ENCODE results near the gene CFAP410. TPM values are rescaled to one million over a fixed set of nuclear protein-coding genes. Genes with fewer than 3 reads are reported as not detected.

CFAP410 gene
- total RNA-seq = 10 to 100 TPM; 12.5 to 19.0 (median 16.7) TPM

- Histone ChIP-seq H3K4me1 (replicated peaks in 1 of 2) (peaks cover 11 to 19% of the 10 kb centered on the region in 2 donors), H3K4me3 (peak within 1 kb of the TSS; percentile 49 to 64 (median 54)), H3K27ac (peak within 1 kb of the TSS; percentile 100)
- in situ Hi-C loops (cut with MboI; ENCODE audit: low pct_unique_long_range_greater_than_20kb in 2 of 9, low sequenced_read_pairs in 9 of 9, unreplicated experiment in 9 of 9) = loop anchor here in 1 of 9 experiments (25.0 kb wide), 1 partner anchor 448 kb away; no protein-coding TSS in a partner anchor
- peak; percentile 83 to 92 (median 86) for ATAC-seq (replicated peaks in 6 of 8)
- WGBS, 10 experiments = 0 to 13% (median 2%) methylated on average over 1 to 12 of the region's 90 CpGs; no CpG with 5 or more reads in 2 of the 10 experiments
Measured at GRCh38 chr21:44338971-44339910, at the start of gene CFAP410. TSS of gene CFAP410 (minus strand) at chr21:44339390. CDS start at chr21:44339194, 196 bp downstream.

GRCh38 chr21:44384968-44385367 is 45.8 kb upstream of the CFAP410 start:
- Histone ChIP-seq H3K4me1 (replicated peaks in 1 of 2) (peaks cover 0 to 3% of the 10 kb centered on the region in 2 donors), H3K27ac (no peak overlapping the region), H3K4me3 (no peak overlapping the region)
- no peak for ATAC-seq (replicated peaks in 6 of 8)
- in situ Hi-C loops (cut with MboI; ENCODE audit: low pct_unique_long_range_greater_than_20kb in 2 of 9, low sequenced_read_pairs in 9 of 9, unreplicated experiment in 9 of 9) = no loop called here
- WGBS, 10 experiments = 10 to 47% (median 27%) methylated on average over 1 to 2 of the region's 2 CpGs; no CpG with 5 or more reads in 1 of the 10 experiments

GRCh38 chr21:44383216-44383615 is 44.0 kb upstream of the CFAP410 start:
- in situ Hi-C loops (cut with MboI; ENCODE audit: low pct_unique_long_range_greater_than_20kb in 2 of 9, low sequenced_read_pairs in 9 of 9, unreplicated experiment in 9 of 9) = no loop called here
- Histone ChIP-seq H3K4me3 (no peak overlapping the region), H3K4me1 (replicated peaks in 1 of 2) (peaks cover 0 to 3% of the 10 kb centered on the region in 2 donors), H3K27ac (no peak overlapping the region)
- no peak for ATAC-seq (replicated peaks in 6 of 8)
- WGBS, 10 experiments = 0 to 67% (median 42%) methylated on average over 1 to 4 of the region's 4 CpGs; no CpG with 5 or more reads in 1 of the 10 experiments

DNA sequence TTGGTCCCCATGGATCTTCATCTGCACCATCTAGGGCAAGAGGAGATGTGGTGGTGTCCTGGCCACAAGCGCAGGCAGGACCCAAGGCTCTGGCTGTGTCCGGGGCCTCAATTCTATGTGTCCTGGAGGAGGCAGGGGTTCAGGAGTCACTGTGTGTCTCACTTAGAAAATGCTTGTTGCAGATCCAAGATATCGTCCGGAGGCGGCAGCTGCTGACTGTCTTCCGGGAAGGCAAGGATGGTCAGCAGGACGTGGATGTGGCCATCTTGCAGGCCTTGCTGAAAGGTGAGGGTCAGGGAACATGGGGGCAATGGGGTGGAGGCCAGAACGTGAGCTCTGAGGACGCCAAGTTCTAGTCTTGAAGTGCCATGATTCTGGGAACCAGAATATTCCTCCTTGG is 43.3 kb upstream of the CFAP410 start:
- 59 to 93% (median 71%) methylated on average over 3 to 6 of the region's 9 CpGs; no CpG with 5 or more reads in 6 of the 10 experiments for WGBS, 10 experiments
- in situ Hi-C loops (cut with MboI; ENCODE audit: low pct_unique_long_range_greater_than_20kb in 2 of 9, low sequenced_read_pairs in 9 of 9, unreplicated experiment in 9 of 9) = no loop called here
- Histone ChIP-seq H3K27ac (no peak overlapping the region), H3K4me3 (no peak overlapping the region), H3K4me1 (replicated peaks in 1 of 2) (peaks cover 0 to 3% of the 10 kb centered on the region in 2 donors)
- ATAC-seq (replicated peaks in 6 of 8) = no peak

DNA sequence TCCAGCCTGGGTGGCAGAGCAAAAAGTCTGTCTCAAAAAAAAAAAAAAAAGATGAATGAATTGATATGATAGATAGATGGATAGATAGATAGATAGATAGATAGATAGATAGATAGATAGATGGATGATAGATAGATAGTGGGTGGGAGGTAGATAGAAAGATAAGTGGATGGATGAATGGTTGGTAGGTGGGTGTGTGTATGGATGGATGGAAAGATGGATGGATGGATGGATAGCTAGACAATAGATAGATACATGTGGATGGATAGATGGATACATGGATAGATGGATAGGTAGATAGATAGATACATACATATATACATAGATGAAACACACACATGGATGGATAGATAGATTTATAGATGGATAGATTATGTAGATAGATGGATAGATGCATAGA is 42.7 kb upstream of the CFAP410 start:
- no peak for ATAC-seq (replicated peaks in 6 of 8)
- no peak overlapping the region for H3K4me3 ChIP-seq
- in situ Hi-C loops (cut with MboI; ENCODE audit: low pct_unique_long_range_greater_than_20kb in 2 of 9, low sequenced_read_pairs in 9 of 9, unreplicated experiment in 9 of 9) = no loop called here

DNA sequence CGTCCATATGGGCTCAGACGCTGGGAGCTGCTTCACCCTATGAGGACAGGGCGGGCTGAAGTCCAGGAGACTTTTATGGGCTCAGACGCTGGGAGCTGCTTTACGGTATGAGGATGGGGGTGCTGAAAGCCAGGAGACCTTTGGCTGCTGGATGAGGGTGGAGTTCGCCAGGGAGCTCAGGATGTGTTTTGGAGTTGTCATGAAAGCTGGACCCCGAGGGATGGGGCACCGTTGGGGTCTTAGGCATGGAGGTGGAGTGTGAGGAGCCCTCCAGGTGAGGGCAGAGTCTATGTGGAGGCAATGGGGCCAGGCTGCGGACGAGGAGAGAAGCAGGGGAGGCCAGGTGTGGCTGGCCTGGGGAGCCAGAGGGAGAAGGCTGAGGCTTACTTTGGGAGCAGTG is 41.7 kb upstream of the CFAP410 start:
- in situ Hi-C loops (cut with MboI; ENCODE audit: low pct_unique_long_range_greater_than_20kb in 2 of 9, low sequenced_read_pairs in 9 of 9, unreplicated experiment in 9 of 9) = no loop called here
- H3K4me3 ChIP-seq = no peak overlapping the region
- ATAC-seq (replicated peaks in 6 of 8) = no peak
- peak overlapping the region in 1 of 2 donors; percentile 12 for H3K27ac ChIP-seq
- 3 to 100% (median 80%) methylated on average over 1 to 5 of the region's 10 CpGs; no CpG with 5 or more reads in 5 of the 10 experiments for WGBS, 10 experiments
- peaks cover 0 to 3% of the 10 kb centered on the region in 2 donors for H3K4me1 ChIP-seq (replicated peaks in 1 of 2)

More for the DNA sequence above, 42.7 kb upstream of the CFAP410 start:
- H3K4me1 ChIP-seq (replicated peaks in 1 of 2) = peaks cover 0 to 3% of the 10 kb centered on the region in 2 donors
- no peak overlapping the region for H3K27ac ChIP-seq

DNA sequence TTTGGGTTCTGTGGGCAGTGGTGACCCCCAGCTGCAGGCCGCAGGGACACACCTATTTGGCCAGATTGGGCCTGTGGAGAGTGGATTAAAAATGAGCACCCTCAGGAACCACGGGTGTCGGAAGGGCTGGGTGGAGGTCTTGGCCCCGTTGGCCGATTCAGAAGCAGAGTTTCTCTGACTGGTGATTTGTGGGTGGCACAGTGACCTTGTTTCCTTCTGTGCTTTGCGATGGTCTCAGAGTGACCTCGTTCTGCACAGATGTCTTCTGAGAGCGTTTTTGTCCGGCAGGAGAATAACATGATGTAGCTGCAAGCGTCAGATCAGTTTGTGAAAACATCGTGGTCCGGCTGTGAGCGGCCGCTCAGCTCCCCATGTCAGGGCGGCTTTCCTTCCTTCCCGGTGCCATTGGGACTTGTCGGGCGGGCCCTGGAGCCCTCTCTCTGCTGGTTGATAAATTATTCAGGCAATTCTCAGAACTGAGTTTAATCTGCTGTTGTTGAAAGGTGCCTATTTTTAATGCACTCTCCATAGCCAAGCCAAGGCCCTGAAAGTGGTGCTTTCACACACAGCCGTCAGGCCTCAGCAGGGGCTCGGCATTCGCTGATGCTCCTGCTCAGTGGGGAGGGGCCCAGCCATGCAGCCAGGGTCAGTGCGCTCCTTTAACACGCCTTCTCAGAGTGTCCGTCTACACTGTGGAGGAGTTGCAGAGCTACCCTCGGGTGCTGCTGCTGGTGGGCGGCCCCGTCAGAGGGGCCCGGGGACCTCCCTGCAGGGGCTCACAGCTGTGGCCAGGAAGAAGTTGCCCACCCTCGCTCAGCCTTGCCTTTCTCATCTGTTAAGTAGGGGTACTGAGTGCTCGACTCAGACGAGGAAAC is 41.0 kb upstream of the CFAP410 start:
- in situ Hi-C loops (cut with MboI; ENCODE audit: low pct_unique_long_range_greater_than_20kb in 2 of 9, low sequenced_read_pairs in 9 of 9, unreplicated experiment in 9 of 9) = no loop called here
- Histone ChIP-seq H3K4me1 (replicated peaks in 1 of 2) (peaks cover 0 to 3% of the 10 kb centered on the region in 2 donors), H3K4me3 (no peak overlapping the region), H3K27ac (peak overlapping the region in 1 of 2 donors; percentile 12)
- peak in 5 of 8 experiments; percentile 40 to 70 (median 55) for ATAC-seq (replicated peaks in 6 of 8)
- WGBS, 10 experiments = 0 to 73% (median 41%) methylated on average over 1 to 13 of the region's 31 CpGs; no CpG with 5 or more reads in 2 of the 10 experiments

- WGBS, 10 experiments = no CpG with 5 or more reads among the region's 5 CpGs
- in situ Hi-C loops (cut with MboI; ENCODE audit: low pct_unique_long_range_greater_than_20kb in 2 of 9, low sequenced_read_pairs in 9 of 9, unreplicated experiment in 9 of 9) = no loop called here
Measured at GRCh38 chr21:44379515-44379848, 40.3 kb upstream of the CFAP410 start.

DNA sequence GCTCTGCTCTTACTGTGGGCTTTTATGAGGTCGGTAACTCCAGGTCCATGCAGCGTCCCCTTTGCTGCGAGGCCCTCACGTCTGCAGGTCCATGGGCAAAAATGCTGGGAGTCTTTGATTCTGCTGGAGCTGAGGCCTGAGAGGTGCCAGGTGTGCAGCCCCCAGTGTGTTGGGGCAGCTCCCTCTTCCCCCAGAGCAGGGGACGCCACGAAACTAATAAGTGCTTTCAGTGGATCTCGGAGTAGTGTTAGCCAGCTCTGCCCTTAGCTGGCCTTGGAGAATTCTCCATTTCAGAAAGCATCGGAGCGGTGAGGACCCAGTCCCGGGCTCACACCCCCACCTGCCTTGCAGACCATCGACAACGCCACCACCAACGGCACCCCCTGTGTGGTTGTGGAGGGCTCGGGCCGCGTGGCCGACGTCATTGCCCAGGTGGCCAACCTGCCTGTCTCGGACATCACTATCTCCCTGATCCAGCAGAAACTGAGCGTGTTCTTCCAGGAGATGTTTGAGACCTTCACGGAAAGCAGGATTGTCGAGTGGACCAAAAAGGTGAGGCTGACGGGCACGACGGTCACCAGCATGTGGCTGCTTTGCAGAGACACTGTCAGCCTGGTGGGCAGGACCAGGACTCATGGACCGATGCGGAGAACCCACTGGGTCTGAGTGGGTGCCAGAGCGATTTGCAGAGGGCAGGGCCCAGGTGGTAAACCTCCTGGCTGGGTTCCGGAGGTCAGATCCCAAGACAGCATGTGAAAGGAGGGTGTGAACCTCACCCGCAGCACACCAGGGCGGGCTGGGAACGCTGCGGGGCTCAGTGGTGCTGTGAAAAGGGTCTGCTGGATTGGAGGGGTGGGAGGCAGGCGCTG is 39.7 kb upstream of the CFAP410 start:
- no peak for ATAC-seq (replicated peaks in 6 of 8)
- no peak overlapping the region for H3K4me3 ChIP-seq
- H3K4me1 ChIP-seq (replicated peaks in 1 of 2) = peaks cover 0 to 3% of the 10 kb centered on the region in 2 donors
- no peak overlapping the region for H3K27ac ChIP-seq
- in situ Hi-C loops (cut with MboI; ENCODE audit: low pct_unique_long_range_greater_than_20kb in 2 of 9, low sequenced_read_pairs in 9 of 9, unreplicated experiment in 9 of 9) = no loop called here
- WGBS, 10 experiments = 57 to 93% (median 81%) methylated on average over 3 to 8 of the region's 34 CpGs; no CpG with 5 or more reads in 6 of the 10 experiments

More at GRCh38 chr21:44379515-44379848, 40.3 kb upstream of the CFAP410 start:
- H3K27ac ChIP-seq = no peak overlapping the region
- H3K4me1 ChIP-seq (replicated peaks in 1 of 2) = peaks cover 0 to 3% of the 10 kb centered on the region in 2 donors
- no peak overlapping the region for H3K4me3 ChIP-seq
- ATAC-seq (replicated peaks in 6 of 8) = no peak

DNA sequence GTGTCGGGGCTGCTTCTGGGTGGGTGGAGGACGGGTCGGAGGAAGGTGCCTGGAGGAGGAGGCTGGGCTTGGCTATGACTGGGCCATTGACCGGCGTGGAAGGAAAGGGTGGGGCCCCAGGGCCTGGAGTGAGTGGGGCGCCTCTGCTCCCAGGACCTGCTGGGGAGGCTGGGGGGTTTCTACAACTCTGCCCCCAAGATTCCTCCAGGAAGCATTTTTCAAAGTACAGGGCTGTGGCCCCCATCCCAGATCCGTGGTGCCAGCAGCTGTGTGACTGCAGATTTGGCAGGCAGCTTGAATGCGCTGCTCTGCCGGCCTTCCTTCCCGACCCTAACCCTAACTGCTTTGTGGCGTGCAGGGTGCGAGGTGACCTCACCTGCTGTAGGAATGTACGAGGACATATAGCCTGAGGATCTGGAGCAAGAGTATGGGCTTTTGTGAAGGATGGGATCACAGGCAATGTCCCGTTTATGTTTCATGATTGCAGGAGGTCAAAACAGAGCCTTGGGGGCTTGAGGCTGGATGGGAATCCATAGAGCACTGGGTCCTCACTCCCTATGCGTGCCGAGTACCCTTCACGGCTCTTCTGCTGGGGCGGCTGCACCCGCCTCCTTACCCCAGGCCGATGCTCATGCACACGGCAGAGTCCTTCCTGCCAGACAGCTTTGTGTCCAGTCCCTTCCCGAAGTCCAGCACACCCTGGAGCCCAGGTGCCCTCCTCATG is 38.9 kb upstream of the CFAP410 start:
- Histone ChIP-seq H3K4me3 (no peak overlapping the region), H3K27ac (no peak overlapping the region), H3K4me1 (replicated peaks in 1 of 2) (peaks cover 0 to 3% of the 10 kb centered on the region in 2 donors)
- in situ Hi-C loops (cut with MboI; ENCODE audit: low pct_unique_long_range_greater_than_20kb in 2 of 9, low sequenced_read_pairs in 9 of 9, unreplicated experiment in 9 of 9) = no loop called here
- ATAC-seq (replicated peaks in 6 of 8) = peak in 1 of 8 experiments; percentile 26
- 29 to 89% (median 58%) methylated on average over 2 to 10 of the region's 22 CpGs; no CpG with 5 or more reads in 5 of the 10 experiments for WGBS, 10 experiments

DNA sequence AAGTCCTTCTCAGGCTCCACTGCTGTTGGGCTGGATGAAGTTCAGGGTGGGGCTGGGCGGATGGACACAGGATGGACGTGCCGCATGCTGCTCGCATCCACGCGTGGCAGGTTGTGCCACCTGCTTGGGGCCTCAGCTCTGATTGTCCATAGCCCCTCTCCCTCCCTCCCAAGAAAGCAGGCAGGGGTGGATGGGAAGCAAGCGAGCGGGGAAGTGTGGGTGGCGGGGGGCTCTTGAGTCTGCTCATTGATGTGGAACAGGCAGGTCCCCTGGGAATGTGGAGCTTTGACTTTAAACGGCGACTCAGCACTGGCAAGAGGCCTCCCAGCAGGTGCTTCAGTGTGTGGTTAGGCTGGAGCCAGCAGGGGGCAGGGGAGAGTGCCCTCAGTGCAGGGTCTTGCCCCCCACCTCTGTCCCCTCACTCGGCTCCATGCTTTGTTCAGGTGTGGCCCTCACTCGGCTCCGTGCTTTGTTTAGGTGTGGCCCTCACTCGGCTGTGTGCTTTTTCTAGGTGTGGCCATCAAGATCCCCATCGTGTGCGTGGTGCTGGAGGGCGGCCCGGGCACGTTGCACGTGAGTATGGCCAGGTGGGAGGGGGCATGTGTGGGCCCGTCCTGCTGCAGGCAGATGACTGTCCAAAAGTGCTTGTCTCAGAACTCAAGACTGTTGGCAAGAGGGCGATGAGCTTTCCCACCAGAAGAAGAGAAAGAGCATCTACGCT is 38.2 kb upstream of the CFAP410 start:
- no peak overlapping the region for H3K4me3 ChIP-seq
- peak in 4 of 8 experiments; percentile 7 to 54 (median 26) for ATAC-seq (replicated peaks in 6 of 8)
- H3K4me1 ChIP-seq (replicated peaks in 1 of 2) = peaks cover 0 to 3% of the 10 kb centered on the region in 2 donors
- H3K27ac ChIP-seq = no peak overlapping the region
- in situ Hi-C loops (cut with MboI; ENCODE audit: low pct_unique_long_range_greater_than_20kb in 2 of 9, low sequenced_read_pairs in 9 of 9, unreplicated experiment in 9 of 9) = no loop called here
- WGBS, 10 experiments = 17 to 70% (median 60%) methylated on average over 1 to 9 of the region's 24 CpGs; no CpG with 5 or more reads in 5 of the 10 experiments
